WI38 (cell line): Measurements from ENCODE around the gene MKRN2OS.

ENCODE experiments used
- H3K4me3 ChIP-seq: 2 replicates; pipeline ENCODE4 v1.5.1; 2011; ENCODE audit warnings: low read depth, mild to moderate bottlenecking, control low read depth, low read length
- CTCF ChIP-seq: IDR thresholded peaks from 2 replicates; pipeline ENCODE4 v1.5.1; 2012; ENCODE audit warnings: low read depth, mild to moderate bottlenecking, control low read depth, low read length

The MKRN2OS gene

GRCh38 chr3:12536423-12536822 is 8.9 kb downstream of the MKRN2OS start:
- TF ChIP-seq CTCF: no peak

DNA sequence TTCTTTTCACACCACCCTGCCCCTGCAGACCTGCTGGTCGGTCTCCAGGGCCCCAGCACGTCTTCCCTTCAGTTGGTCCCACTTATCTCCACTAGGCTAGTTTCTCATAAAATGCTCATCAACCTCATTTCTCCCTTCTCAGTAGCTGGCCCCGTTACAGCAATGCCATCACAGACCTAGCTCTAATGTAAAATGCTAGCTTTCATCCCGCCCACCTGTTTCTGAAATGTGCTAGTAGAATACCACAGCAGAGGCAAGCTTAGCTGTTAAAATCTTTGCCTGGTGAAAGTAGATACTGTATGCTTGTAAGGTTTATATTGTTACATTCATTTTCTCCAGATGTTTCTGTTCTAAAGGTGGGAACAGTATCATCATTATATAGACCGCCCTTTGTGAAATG is 13.1 kb downstream of the MKRN2OS start:
- no peak for TF ChIP-seq CTCF
- H3K4me3 ChIP-seq: no peak overlapping the region

More at GRCh38 chr3:12536423-12536822, 8.9 kb downstream of the MKRN2OS start:
- H3K4me3 ChIP-seq: no peak overlapping the region

DNA sequence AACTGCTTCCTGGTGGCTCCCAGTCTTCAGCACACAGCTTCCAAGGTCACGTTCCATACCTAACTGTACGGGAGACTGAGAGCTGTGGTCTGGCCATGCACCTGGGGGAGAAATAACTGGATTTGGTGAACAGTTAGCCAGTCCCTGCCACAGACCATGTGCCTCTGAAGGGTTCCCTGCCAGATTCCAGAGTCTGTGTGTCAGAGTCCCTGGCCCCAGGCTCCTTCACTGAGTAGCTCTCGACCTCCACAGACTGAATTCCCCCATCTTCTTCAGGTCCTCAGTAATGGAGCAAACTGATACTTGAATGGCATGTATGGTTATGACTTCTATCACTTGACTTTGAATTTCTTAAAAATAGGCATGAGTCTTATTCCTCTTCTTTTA is 17.5 kb downstream of the MKRN2OS start:
- TF ChIP-seq CTCF: no peak
- H3K4me3 ChIP-seq: no peak overlapping the region

DNA sequence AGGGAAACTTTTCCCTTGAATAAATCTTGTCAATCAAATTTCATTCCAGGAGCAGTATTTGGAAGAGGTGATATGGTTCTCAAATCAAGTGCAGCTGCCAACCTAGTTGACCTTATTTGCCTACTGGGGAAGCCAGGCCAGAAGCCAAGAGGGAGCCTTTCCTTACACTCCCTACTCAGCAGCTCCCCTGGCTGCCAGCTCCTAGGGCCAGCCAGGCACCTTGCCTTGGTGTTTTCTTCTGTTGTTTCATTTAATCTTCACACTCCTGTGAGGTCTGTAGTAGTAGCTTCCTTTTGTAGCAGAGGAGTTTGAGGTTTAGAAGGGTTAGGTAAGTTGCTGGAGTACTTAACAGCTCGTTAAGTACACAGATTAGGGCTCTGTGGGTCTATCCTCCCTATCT is 22.6 kb downstream of the MKRN2OS start:
- no peak overlapping the region for H3K4me3 ChIP-seq
- no peak for TF ChIP-seq CTCF

DNA sequence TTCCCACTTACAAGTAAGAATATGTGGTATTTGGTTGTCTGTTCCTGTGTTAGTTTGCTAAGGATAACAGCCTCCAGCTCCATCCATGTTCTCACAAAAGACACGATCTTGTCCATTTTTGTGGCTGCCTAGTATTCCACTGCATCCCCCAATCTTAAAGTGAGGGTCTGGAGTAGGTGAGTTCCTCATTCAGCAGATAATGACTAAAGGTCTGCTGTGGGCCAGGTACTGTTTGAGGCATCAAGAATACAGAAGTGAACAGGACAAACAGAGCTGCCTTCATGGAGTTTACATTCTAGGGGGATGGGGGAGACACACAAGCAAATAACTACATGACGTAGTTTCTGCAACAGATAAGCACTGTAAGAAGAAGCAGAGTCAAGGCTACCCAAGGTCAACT is 24.3 kb downstream of the MKRN2OS start:
- no peak for TF ChIP-seq CTCF
- H3K4me3 ChIP-seq: no peak overlapping the region

DNA sequence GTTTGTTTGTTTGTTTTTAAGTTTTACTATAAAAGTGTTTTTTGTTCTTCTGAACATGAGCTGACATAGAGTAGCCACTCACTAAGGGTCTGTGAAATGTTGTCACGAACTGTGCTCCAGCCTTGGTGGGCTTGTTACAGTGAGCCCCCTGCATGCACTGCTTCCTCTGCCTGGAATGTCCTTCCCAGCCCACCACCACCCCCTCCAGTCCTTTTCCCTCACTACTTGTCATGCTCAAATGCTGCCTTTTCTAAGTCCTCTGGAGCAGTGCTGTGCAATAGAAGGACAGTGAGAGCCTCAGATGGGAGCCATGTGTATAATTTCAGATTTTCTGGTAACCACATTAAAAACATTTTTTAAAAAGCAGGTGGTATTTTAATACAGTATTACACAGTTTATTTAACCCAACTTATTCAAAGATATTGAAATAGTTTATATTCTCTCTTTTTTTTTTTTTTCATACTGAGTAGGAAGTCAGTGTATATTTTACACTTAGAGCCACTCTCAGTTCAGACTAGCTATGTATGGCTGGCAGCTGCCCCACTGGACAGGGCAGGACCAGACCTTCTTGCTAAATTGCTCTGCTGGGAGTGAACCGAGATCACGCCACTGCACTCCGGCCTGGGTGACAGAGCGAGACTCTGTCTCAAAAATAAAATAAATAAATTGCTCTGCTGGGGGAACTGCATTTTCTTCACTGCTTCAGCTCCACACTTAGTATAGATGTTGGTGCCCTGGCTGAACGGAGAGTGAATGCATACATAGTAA is 26.9 kb downstream of the MKRN2OS start:
- TF ChIP-seq CTCF: no peak
- H3K4me3 ChIP-seq: no peak overlapping the region

DNA sequence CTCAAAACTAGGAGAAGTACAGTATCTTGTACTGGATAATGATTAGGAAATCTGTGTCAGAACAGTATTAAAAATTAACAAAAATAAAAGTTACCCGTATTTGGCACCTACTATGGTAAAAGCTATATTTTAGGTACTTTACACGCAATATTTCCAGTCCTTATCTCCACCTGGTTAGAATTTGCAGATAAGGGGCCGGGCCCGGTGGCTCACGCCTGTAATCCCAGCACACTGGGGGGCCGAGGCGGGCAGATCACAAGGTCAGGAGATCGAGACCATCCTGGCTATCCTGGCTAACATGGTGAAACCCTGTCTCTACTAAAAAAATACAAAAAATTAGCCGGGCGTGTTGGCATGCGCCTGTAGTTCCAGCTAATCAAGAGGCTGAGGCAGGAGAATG is 28.4 kb downstream of the MKRN2OS start:
- TF ChIP-seq CTCF: no peak
- H3K4me3 ChIP-seq: no peak overlapping the region
